ENCODE results near the gene TWNK.

DNA sequence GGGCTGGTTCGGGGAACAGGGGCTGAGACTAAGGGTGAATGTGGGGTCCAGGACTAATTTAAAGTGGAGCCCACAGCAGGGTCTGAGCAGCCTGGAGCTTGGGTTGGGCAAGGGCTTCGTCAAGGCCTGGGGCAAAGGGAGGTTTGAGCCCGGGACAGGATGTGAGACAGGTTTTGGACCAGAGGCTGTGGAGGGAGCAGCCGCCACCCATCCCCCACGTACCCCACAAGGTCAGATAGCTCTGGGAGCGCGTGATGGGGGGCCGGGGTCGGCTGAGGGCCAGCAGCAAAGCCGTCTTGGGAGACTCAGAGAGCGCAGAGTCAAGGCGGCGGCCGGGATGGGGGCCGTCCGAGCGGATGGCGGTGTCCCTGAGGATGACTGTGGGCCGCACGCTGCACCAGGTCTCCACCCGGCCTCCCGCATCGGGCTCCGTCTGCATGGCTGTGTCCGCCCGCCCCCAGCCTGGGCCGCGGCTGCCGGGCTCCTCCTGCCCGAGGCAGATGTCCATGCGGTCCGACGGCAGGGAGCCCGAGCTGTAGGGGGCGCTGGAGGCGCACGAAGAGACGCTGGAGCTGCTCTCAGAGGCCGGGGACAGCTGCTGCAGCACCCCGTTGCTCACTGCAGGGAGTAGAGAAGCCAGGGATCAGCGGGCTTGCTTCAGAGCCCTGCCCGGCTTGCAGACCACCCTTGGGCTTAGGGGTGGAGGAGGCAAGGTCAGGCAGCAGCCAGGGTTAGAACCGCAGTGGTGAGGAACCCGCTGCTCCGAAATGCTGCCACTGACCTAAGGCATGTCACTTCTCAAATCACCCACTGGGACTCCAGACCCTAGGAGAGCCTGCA is 31.5 kb downstream of the TWNK start:
- TF ChIP-seq, protein P1, sequence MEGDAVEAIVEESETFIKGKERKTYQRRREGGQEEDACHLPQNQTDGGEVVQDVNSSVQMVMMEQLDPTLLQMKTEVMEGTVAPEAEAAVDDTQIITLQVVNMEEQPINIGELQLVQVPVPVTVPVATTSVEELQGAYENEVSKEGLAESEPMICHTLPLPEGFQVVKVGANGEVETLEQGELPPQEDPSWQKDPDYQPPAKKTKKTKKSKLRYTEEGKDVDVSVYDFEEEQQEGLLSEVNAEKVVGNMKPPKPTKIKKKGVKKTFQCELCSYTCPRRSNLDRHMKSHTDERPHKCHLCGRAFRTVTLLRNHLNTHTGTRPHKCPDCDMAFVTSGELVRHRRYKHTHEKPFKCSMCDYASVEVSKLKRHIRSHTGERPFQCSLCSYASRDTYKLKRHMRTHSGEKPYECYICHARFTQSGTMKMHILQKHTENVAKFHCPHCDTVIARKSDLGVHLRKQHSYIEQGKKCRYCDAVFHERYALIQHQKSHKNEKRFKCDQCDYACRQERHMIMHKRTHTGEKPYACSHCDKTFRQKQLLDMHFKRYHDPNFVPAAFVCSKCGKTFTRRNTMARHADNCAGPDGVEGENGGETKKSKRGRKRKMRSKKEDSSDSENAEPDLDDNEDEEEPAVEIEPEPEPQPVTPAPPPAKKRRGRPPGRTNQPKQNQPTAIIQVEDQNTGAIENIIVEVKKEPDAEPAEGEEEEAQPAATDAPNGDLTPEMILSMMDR (IDR thresholded peaks at IDR 0.05; ENCODE audit: low read depth, low read length, poor library complexity, severe bottlenecking), result peak; percentile 87
- no peak for TF ChIP-seq EZH2phosphoT487 (IDR thresholded peaks at IDR 0.05; ENCODE audit: borderline replicate concordance, low read length)

Measured in DOHH2 (cell line).